HCT116 (cell line): ENCODE measurements around the gene CD164L2. TPM values are rescaled to one million over a fixed set of nuclear protein-coding genes. Genes with fewer than 3 reads are reported as not detected.

Experiments
- ATAC-seq: fragments of 200-7000 bp; cut with Tn5 transposase; 2 replicates; pipeline ENCODE4 v1.9.1; 2020; ENCODE audit warnings: mild to moderate bottlenecking, moderate library complexity
- BruUV-seq: library from RNA; stranded (reverse); fragments of 400-500 nt; replicated peaks from 2 replicates; lab custom pipeline; 2021; lab: Mats Ljungman, UMichigan
- CTCF ChIA-PET: fragments of 300-600 bp; sonication (Branson Sonifier 250); formaldehyde crosslinking; loops from one replicate; lab custom pipeline; 2021; ENCODE audit warnings: antibody characterized with exemption; lab: Charles Lee
- POLR2A ChIA-PET: fragments of 300-600, 350-600 bp; sonication (Branson Sonifier 250); formaldehyde crosslinking; loops from one replicate; lab custom pipeline; 2021; ENCODE audit warnings: antibody characterized with exemption; lab: Charles Lee
- RAD21 ChIA-PET, 2 experiments: fragments of 300-600 bp; sonication (Branson Sonifier 250); formaldehyde crosslinking; loops; one replicate each; lab custom pipeline; 2023; ENCODE audit warnings: low total read pairs in 2 of 2; ENCODE audit not compliant: uncharacterized antibody in 2 of 2, unreplicated experiment in 2 of 2, low non-redundant PET in 1 of 2; lab: Charles Lee
- DNase-seq: peaks from one replicate; pipeline ENCODE4 v3.0.0-alpha.2; 2010; ENCODE audit warnings: low read depth, low spot score
- H2AFZ ChIP-seq: fragments of 200-600 bp; shearing (Covaris generic), sonication (generic); 2 replicates; pipeline ENCODE4 v1.6.1; 2017; ENCODE audit warnings: low read depth, mixed run types, mixed read lengths, antibody characterized with exemption, low read length; ENCODE audit not compliant: poor library complexity, severe bottlenecking
- H3K27ac ChIP-seq: 2 replicates; pipeline ENCODE4 v1.5.1; 2012; ENCODE audit warnings: low read depth, low read length
- H3K27me3 ChIP-seq: fragments of 200-600 bp; sonication (generic); 2 replicates; pipeline ENCODE4 v1.6.1; 2016; ENCODE audit warnings: mixed run types, low read length, mixed read lengths; ENCODE audit not compliant: insufficient read depth
- H3K36me3 ChIP-seq, 2 experiments: fragments of 200-500 bp in 1 of 2; fragments of 200-600 bp in 1 of 2; sonication (Bioruptor generic) in 1 of 2; sonication (generic) in 1 of 2; 2 replicates each; pipeline versions ENCODE4 v1.5.1 to v1.6.1; 2014 to 2016; ENCODE audit warnings: low read length in 2 of 2, inconsistent platforms in 1 of 2, mixed read lengths in 1 of 2, mixed run types in 1 of 2; ENCODE audit not compliant: insufficient read depth in 2 of 2, control insufficient read depth in 1 of 2
- H3K4me1 ChIP-seq, 2 experiments: fragments of 200-600 bp in 1 of 2; sonication (generic) in 1 of 2; 2 replicates each; pipeline versions ENCODE4 v1.5.1 to v1.6.1; 2012 to 2017; ENCODE audit warnings: low read length in 2 of 2, inconsistent platforms in 1 of 2, mild to moderate bottlenecking in 1 of 2, mixed read lengths in 1 of 2, mixed run types in 1 of 2, moderate library complexity in 1 of 2; ENCODE audit not compliant: insufficient read depth in 2 of 2, control insufficient read depth in 1 of 2
- H3K4me2 ChIP-seq: fragments of 200-600 bp; sonication (generic); 2 replicates; pipeline ENCODE4 v1.6.1; 2017; ENCODE audit warnings: mixed run types, low read length, mixed read lengths
- H3K4me3 ChIP-seq, 2 experiments: fragments of 200-600 bp in 1 of 2; sonication (generic) in 1 of 2; replicated peaks in 1 of 2; 2 replicates each; pipeline ENCODE4 v1.5.1; 2011 to 2016; ENCODE audit warnings: low read length in 2 of 2, control low read depth in 1 of 2, low read depth in 1 of 2, mild to moderate bottlenecking in 1 of 2, mixed read lengths in 1 of 2, mixed run types in 1 of 2
- H3K79me2 ChIP-seq: fragments of 200-600 bp; sonication (generic); 2 replicates; pipeline ENCODE4 v1.6.1; 2017; ENCODE audit warnings: mild to moderate bottlenecking, mixed run types, low read length, moderate library complexity, mixed read lengths; ENCODE audit not compliant: insufficient read depth
- H3K9ac ChIP-seq: fragments of 200-600 bp; sonication (generic); 2 replicates; pipeline ENCODE4 v1.6.1; 2016; ENCODE audit warnings: low read length, mixed read lengths
- H3K9me2 ChIP-seq: fragments of 200-600 bp; sonication (generic), shearing (Covaris generic); 2 replicates; pipeline ENCODE4 v1.6.1; 2017; ENCODE audit warnings: mixed run types, mild to moderate bottlenecking, moderate library complexity; ENCODE audit not compliant: insufficient read depth
- H3K9me3 ChIP-seq, 2 experiments: fragments of 200-500 bp in 1 of 2; fragments of 200-600 bp in 1 of 2; sonication (Bioruptor generic) in 1 of 2; sonication (generic) in 1 of 2; 2 replicates each; pipeline ENCODE4 v1.6.1; 2014 to 2017; ENCODE audit warnings: low read length in 2 of 2, mixed read lengths in 2 of 2, inconsistent platforms in 1 of 2, low read depth in 1 of 2, mild to moderate bottlenecking in 1 of 2, mixed run types in 1 of 2, moderate library complexity in 1 of 2; ENCODE audit not compliant: control insufficient read depth in 1 of 2, insufficient read depth in 1 of 2
- H4K20me1 ChIP-seq: fragments of 200-600 bp; sonication (generic), shearing (Covaris generic); 2 replicates; pipeline ENCODE4 v1.6.1; 2017; ENCODE audit warnings: mixed run types, mild to moderate bottlenecking, moderate library complexity; ENCODE audit not compliant: insufficient read depth
- CTCF ChIP-seq, 3 experiments: fragments of 200-600 bp in 1 of 3; sonication (generic) in 1 of 3; IDR thresholded peaks in 2 of 3; conservative IDR thresholded peaks in 1 of 3; 2 replicates each; pipeline ENCODE4 v1.5.1; 2012 to 2017; ENCODE audit warnings: low read depth in 2 of 3, low read length in 2 of 3, antibody characterized with exemption in 1 of 3, borderline replicate concordance in 1 of 3, control low read depth in 1 of 3, mild to moderate bottlenecking in 1 of 3, mixed read lengths in 1 of 3, mixed run types in 1 of 3, moderate library complexity in 1 of 3; ENCODE audit not compliant: insufficient read depth in 1 of 3
- ELF1 ChIP-seq: IDR thresholded peaks from 2 replicates; pipeline ENCODE4 v1.6.1; 2012; ENCODE audit warnings: low read depth, borderline replicate concordance
- EZH2phosphoT487 ChIP-seq: fragments of 200-600 bp; IDR thresholded peaks from 2 replicates; pipeline ENCODE4 v1.6.1; 2018; ENCODE audit warnings: antibody characterized with exemption, borderline replicate concordance
- FOSL1 ChIP-seq: IDR thresholded peaks from 2 replicates; pipeline ENCODE4 v1.6.1; 2012; ENCODE audit warnings: low read depth
- POLR2A ChIP-seq: IDR thresholded peaks from 2 replicates; pipeline ENCODE4 v1.7.0; 2011; ENCODE audit warnings: borderline replicate concordance; ENCODE audit not compliant: insufficient read depth, insufficient read length; ENCODE audit errors: extremely low read depth
- POLR2AphosphoS5 ChIP-seq: IDR thresholded peaks from 2 replicates; pipeline ENCODE4 v1.6.1; 2011; ENCODE audit warnings: mild to moderate bottlenecking, low read depth, low read length, moderate library complexity
- SIN3A ChIP-seq: IDR thresholded peaks from 2 replicates; pipeline ENCODE4 v1.6.1; 2012; ENCODE audit warnings: low read depth
- YY1 ChIP-seq: IDR thresholded peaks from 2 replicates; pipeline ENCODE4 v1.6.1; 2011; ENCODE audit warnings: low read length, low read depth, moderate library complexity, mild to moderate bottlenecking; ENCODE audit not compliant: insufficient replicate concordance; ENCODE audit errors: extremely low read depth
- ZBTB33 ChIP-seq: IDR thresholded peaks from 2 replicates; pipeline ENCODE4 v1.6.1; 2011; ENCODE audit warnings: mild to moderate bottlenecking, low read length, moderate library complexity; ENCODE audit not compliant: insufficient replicate concordance; ENCODE audit errors: extremely low read depth
- intact Hi-C: fragments of 100-400 bp; cut with micrococcal nuclease; formaldehyde crosslinking; loops from 2 replicates; pipeline ENCODE4 v1.10.0; 2022
- total RNA-seq: library from RNA; stranded (reverse); gene quantifications from one replicate; pipeline ENCODE4 v1.2.1, GENCODE V29; 2021; ENCODE audit not compliant: unreplicated experiment

CD164L2 gene
- total RNA-seq, 1 experiment from 2014 or later: 11.6 TPM

GRCh38 chr1:27428316-27429028 lies 45.3 kb upstream of the CD164L2 start:
- Histone ChIP-seq H3K36me3 (peaks cover 5 to 10% of the 10 kb centered on the region in 2 experiments; a peak in 3 of 4 replicates), H3K9me2 (no peaks in the 10 kb centered on the region), H3K4me2 (no peak overlapping the region), H3K4me3 (no peak overlapping the region), H3K27me3 (no peaks in the 10 kb centered on the region), H2AFZ (no peak overlapping the region), H3K27ac (no peak overlapping the region), H3K9me3 (no peaks in the 10 kb centered on the region), H3K4me1 (no peaks in the 10 kb centered on the region), H3K9ac (no peak overlapping the region), H4K20me1 (0 out of 2 replicates have a peak, but pooled peaks cover 3% of the 10 kb centered on the region), H3K79me2 (peaks cover 66% of the 10 kb centered on the region)
- BruUV-seq: no TSS peak
- ATAC-seq (no peak), DNase-seq (no peak)
- RAD21 ChIA-PET: no interaction called here
- no peak for TF ChIP-seq CTCF (IDR thresholded peaks at IDR 0.05 in 2 of 3, conservative IDR thresholded peaks at IDR 0.05 in 1 of 3; ENCODE audit: borderline replicate concordance in 1 of 3, insufficient read depth in 1 of 3, low read depth in 2 of 3, low read length in 2 of 3)
- TF ChIP-seq ELF1: no peak
- TF ChIP-seq POLR2AphosphoS5: no peak
- TF ChIP-seq ZBTB33: no peak
- TF ChIP-seq YY1: no peak
- TF ChIP-seq EZH2phosphoT487: no peak
- no peak for TF ChIP-seq SIN3A
- TF ChIP-seq POLR2A: no peak
- no peak for TF ChIP-seq FOSL1
- CTCF ChIA-PET: interaction anchor here (1.2 to 1.5 kb wide), 2 partner anchors 12 to 37 kb away, joined by 3 to 4 read pairs; no protein-coding TSS in a partner anchor
- intact Hi-C loops: no loop called here
- POLR2A ChIA-PET: interaction anchor here (1.2 kb wide), 1 partner anchor 8 kb away, joined by 3 read pairs; no protein-coding TSS in a partner anchor
